Smooth muscle cell (in vitro differentiated cells): ENCODE data around the gene VWA3B. TPM values are rescaled to one million over a fixed set of nuclear protein-coding genes. Genes with fewer than 3 reads are reported as not detected.

Experiments
- DNase-seq: peaks from one replicate; lab custom pipeline; 2025; ENCODE audit not compliant: unreplicated experiment; lab: John Stamatoyannopoulos, UW
- H2AFZ ChIP-seq: fragments of 200-600 bp; sonication (generic); 2 replicates; pipeline ENCODE4 v1.6.0; 2016; ENCODE audit warnings: antibody characterized with exemption, low read depth, mild to moderate bottlenecking
- H3F3A ChIP-seq: fragments of 200-600 bp; sonication (generic); 2 replicates; pipeline ENCODE4 v1.6.0; 2017; ENCODE audit warnings: antibody characterized with exemption, low read depth
- H3K27ac ChIP-seq: fragments of 200-600 bp; sonication (generic); 2 replicates; pipeline ENCODE4 v1.5.1; 2016; ENCODE audit warnings: low read depth, mild to moderate bottlenecking
- H3K27me3 ChIP-seq: fragments of 200-600 bp; sonication (generic); 2 replicates; pipeline ENCODE4 v1.6.1; 2016; ENCODE audit warnings: low read depth, mild to moderate bottlenecking
- H3K36me3 ChIP-seq: fragments of 200-600 bp; sonication (generic); 2 replicates; pipeline ENCODE4 v1.5.1; 2016; ENCODE audit warnings: low read depth
- H3K4me1 ChIP-seq: fragments of 200-600 bp; sonication (generic); 2 replicates; pipeline ENCODE4 v1.5.1; 2016; ENCODE audit warnings: low read depth
- H3K4me2 ChIP-seq: fragments of 200-600 bp; sonication (generic); 2 replicates; pipeline ENCODE4 v1.6.0; 2016; ENCODE audit warnings: mild to moderate bottlenecking
- H3K4me3 ChIP-seq: fragments of 200-600 bp; sonication (generic); 2 replicates; pipeline ENCODE4 v1.5.1; 2016; ENCODE audit warnings: mild to moderate bottlenecking
- H3K79me2 ChIP-seq: fragments of 200-600 bp; sonication (generic); 2 replicates; pipeline ENCODE4 v1.6.0; 2016; ENCODE audit warnings: low read depth, mild to moderate bottlenecking
- H3K9ac ChIP-seq: fragments of 200-600 bp; sonication (generic); 2 replicates; pipeline ENCODE4 v1.6.0; 2016; ENCODE audit warnings: low read depth
- H3K9me3 ChIP-seq: fragments of 200-600 bp; sonication (generic); replicated peaks from 2 replicates; pipeline ENCODE4 v1.5.1; 2016; ENCODE audit warnings: low read depth
- H4K20me1 ChIP-seq: fragments of 200-600 bp; sonication (generic); 2 replicates; pipeline ENCODE4 v1.6.0; 2016; ENCODE audit warnings: low read depth
- WGBS: methylation state at CpG from one replicate; pipeline ENCODE4 v1.1.7; 2016; ENCODE audit warnings: low lambda C conversion rate; 5-methylcytosine and 5-hydroxymethylcytosine counted together
- polyA plus RNA-seq: library from polyadenylated mRNA; unstranded; fragments of >200 nt; fragmentation: Nextera tagmentation; extraction: Ambion mirVana; gene quantifications from 2 replicates; pipeline ENCODE4 v1.2.1, GENCODE V29; 2016
- total RNA-seq: library from RNA; depleted of rRNA; stranded (reverse); fragments of >200 nt; gene quantifications from 2 replicates; pipeline ENCODE4 v1.2.3, GENCODE V29; 2014
- TF ChIP-seq, protein P1 (sequence below): fragments of 200-600 bp; sonication (generic); IDR thresholded peaks from 2 replicates; pipeline ENCODE4 v1.5.1; 2017; ENCODE audit warnings: borderline replicate concordance, mild to moderate bottlenecking, antibody characterized with exemption; ENCODE audit not compliant: insufficient read depth, poor library complexity, severe bottlenecking

Gene VWA3B
- total and polyA plus RNA-seq, 2 experiments from 2014 or later: not detected

- Histone ChIP-seq H3K79me2 (no peaks in the 10 kb centered on the region), H3K4me2 (no peak overlapping the region), H3K9me3 (peaks cover 7% of the 10 kb centered on the region), H3K36me3 (no peaks in the 10 kb centered on the region), H3F3A (no peaks in the 10 kb centered on the region), H3K4me3 (no peak overlapping the region), H3K27me3 (no peaks in the 10 kb centered on the region), H3K4me1 (no peaks in the 10 kb centered on the region), H2AFZ (no peak overlapping the region), H3K9ac (no peak overlapping the region), H3K27ac (no peak overlapping the region), H4K20me1 (no peaks in the 10 kb centered on the region)
- WGBS: 78% methylated on average over 2 of the region's 2 CpGs
- TF ChIP-seq, protein P1, sequence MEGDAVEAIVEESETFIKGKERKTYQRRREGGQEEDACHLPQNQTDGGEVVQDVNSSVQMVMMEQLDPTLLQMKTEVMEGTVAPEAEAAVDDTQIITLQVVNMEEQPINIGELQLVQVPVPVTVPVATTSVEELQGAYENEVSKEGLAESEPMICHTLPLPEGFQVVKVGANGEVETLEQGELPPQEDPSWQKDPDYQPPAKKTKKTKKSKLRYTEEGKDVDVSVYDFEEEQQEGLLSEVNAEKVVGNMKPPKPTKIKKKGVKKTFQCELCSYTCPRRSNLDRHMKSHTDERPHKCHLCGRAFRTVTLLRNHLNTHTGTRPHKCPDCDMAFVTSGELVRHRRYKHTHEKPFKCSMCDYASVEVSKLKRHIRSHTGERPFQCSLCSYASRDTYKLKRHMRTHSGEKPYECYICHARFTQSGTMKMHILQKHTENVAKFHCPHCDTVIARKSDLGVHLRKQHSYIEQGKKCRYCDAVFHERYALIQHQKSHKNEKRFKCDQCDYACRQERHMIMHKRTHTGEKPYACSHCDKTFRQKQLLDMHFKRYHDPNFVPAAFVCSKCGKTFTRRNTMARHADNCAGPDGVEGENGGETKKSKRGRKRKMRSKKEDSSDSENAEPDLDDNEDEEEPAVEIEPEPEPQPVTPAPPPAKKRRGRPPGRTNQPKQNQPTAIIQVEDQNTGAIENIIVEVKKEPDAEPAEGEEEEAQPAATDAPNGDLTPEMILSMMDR: no peak
- DNase-seq: no peak
Measured at GRCh38 chr2:98324181-98324580, 237.2 kb downstream of the VWA3B start.

DNA sequence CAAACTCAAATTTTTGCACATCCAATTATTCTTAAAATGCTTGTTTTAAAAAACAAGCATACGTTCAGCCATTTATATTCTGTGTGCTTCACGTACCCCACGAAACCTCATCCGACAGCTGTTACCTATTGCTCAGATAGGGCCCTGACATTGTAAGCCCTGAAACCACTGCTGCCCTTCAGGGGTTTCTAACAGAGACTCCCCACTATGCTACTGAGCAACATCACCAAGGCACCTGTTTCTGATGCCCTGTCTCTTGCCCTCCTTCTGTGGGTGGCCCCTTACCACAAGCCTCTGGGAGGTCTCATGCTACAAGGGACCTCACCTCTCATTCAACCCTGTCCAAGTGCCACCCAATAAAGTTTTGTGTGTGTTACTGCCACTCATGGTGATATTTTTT is 240.8 kb downstream of the VWA3B start:
- no peak overlapping the region for H3K4me3 ChIP-seq
- no peaks in the 10 kb centered on the region for H3K27me3 ChIP-seq
- DNase-seq: no peak
- H4K20me1 ChIP-seq: no peaks in the 10 kb centered on the region
- TF ChIP-seq, protein P1: no peak
- H3K79me2 ChIP-seq: no peaks in the 10 kb centered on the region
- H3K27ac ChIP-seq: no peak overlapping the region
- no peaks in the 10 kb centered on the region for H3F3A ChIP-seq
- no peak overlapping the region for H3K9ac ChIP-seq
- H3K9me3 ChIP-seq: no peaks in the 10 kb centered on the region
- no peak overlapping the region for H2AFZ ChIP-seq
- H3K4me1 ChIP-seq: no peaks in the 10 kb centered on the region
- no peak overlapping the region for H3K4me2 ChIP-seq
- no peaks in the 10 kb centered on the region for H3K36me3 ChIP-seq
- whole genome bisulfite sequencing: 99% methylated on average over 4 of the region's 4 CpGs

- H2AFZ ChIP-seq: no peak overlapping the region
- no peaks in the 10 kb centered on the region for H3K27me3 ChIP-seq
- no peaks in the 10 kb centered on the region for H3K79me2 ChIP-seq
- TF ChIP-seq, protein P1: no peak
- H4K20me1 ChIP-seq: no peaks in the 10 kb centered on the region
- H3K9ac ChIP-seq: no peak overlapping the region
- 85% methylated on average over 4 of the region's 4 CpGs for WGBS
- H3K4me3 ChIP-seq: no peak overlapping the region
- H3K36me3 ChIP-seq: no peaks in the 10 kb centered on the region
- no peaks in the 10 kb centered on the region for H3K9me3 ChIP-seq
- H3K27ac ChIP-seq: no peak overlapping the region
- H3F3A ChIP-seq: no peaks in the 10 kb centered on the region
- no peak for DNase-seq
- no peak overlapping the region for H3K4me2 ChIP-seq
- peaks cover 7% of the 10 kb centered on the region for H3K4me1 ChIP-seq
Measured at GRCh38 chr2:98329549-98329948, 242.6 kb downstream of the VWA3B start.

GRCh38 chr2:98332989-98333388 is 246.0 kb downstream of the VWA3B start:
- H4K20me1 ChIP-seq: no peaks in the 10 kb centered on the region
- H3K4me2 ChIP-seq: no peak overlapping the region
- TF ChIP-seq, protein P1: no peak
- no peaks in the 10 kb centered on the region for H3K27me3 ChIP-seq
- no peaks in the 10 kb centered on the region for H3K79me2 ChIP-seq
- no peak overlapping the region for H3K4me3 ChIP-seq
- H3K4me1 ChIP-seq: peaks cover 9% of the 10 kb centered on the region
- no peaks in the 10 kb centered on the region for H3F3A ChIP-seq
- no peak for DNase-seq
- no peaks in the 10 kb centered on the region for H3K36me3 ChIP-seq
- H2AFZ ChIP-seq: no peak overlapping the region
- no peak overlapping the region for H3K27ac ChIP-seq
- H3K9me3 ChIP-seq: no peaks in the 10 kb centered on the region
- WGBS: 84% methylated on average over 5 of the region's 5 CpGs
- H3K9ac ChIP-seq: no peak overlapping the region
